Parathyroid adenoma (tissue), 2 donors: ENCODE data around the gene LRP4.

ENCODE experiments used
- H2AFZ ChIP-seq: fragments of 300-600 bp; sonication (generic); one replicate; pipeline ENCODE4 v1.7.0; 2017; ENCODE audit warnings: antibody characterized with exemption, mild to moderate bottlenecking
- H3K27ac ChIP-seq: fragments of 300-600 bp; sonication (generic); one replicate; pipeline ENCODE4 v1.7.0; 2017
- H3K27me3 ChIP-seq: fragments of 300-600 bp; sonication (generic); one replicate; pipeline ENCODE4 v1.7.0; 2017; ENCODE audit warnings: low read length; ENCODE audit not compliant: control insufficient read depth, insufficient read depth
- H3K36me3 ChIP-seq: fragments of 300-600 bp; sonication (generic); one replicate; pipeline ENCODE4 v1.7.0; 2017; ENCODE audit warnings: low read length; ENCODE audit not compliant: control insufficient read depth, insufficient read depth
- H3K4me1 ChIP-seq: fragments of 300-600 bp; sonication (generic); one replicate; pipeline ENCODE4 v1.7.0; 2017; ENCODE audit warnings: control low read depth
- H3K4me2 ChIP-seq: fragments of 300-600 bp; sonication (generic); one replicate; pipeline ENCODE4 v1.7.0; 2017; ENCODE audit warnings: low read length
- H3K4me3 ChIP-seq: fragments of 300-600 bp; sonication (generic); one replicate; pipeline ENCODE4 v1.7.0; 2017; ENCODE audit warnings: low read depth, low read length
- H3K79me2 ChIP-seq: fragments of 300-600 bp; sonication (generic); one replicate; pipeline ENCODE4 v1.7.0; 2017; ENCODE audit warnings: control low read depth
- H3K9ac ChIP-seq: fragments of 300-600 bp; sonication (generic); one replicate; pipeline ENCODE4 v1.7.0; 2017; ENCODE audit warnings: mild to moderate bottlenecking
- H3K9me3 ChIP-seq: fragments of 300-600 bp; sonication (generic); one replicate; pipeline ENCODE4 v1.7.0; 2017; ENCODE audit warnings: low read length; ENCODE audit not compliant: control insufficient read depth
- CTCF ChIP-seq: fragments of 300-600 bp; sonication (generic); IDR thresholded peaks from one replicate; pipeline ENCODE4 v1.7.0; 2017; ENCODE audit warnings: antibody characterized with exemption, mild to moderate bottlenecking
- donor health status: primary hyperparathyroidism.

The LRP4 gene

DNA sequence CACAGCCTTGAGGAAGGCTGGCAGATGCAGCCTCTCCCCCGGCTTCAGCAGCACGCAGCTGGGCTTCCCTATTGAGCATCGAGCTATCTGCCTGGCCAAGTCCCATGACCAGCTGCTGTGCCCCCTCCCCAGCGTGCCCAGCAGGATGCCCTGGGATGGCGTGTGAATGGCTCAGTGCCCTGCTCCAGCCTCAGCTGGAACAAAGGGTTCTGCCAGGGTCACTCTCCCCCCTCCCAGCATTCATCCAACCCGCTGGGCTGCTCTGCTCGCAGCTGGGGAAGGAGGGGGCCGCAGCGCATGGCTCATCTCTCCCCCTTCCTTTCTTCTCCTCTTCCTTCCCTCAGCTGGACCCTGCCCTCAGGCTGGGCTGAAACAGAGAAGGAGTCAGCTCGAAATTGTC, 14.5 kb downstream of the LRP4 start:
- H3K9ac ChIP-seq, result no peak overlapping the region
- no peaks in the 10 kb centered on the region for H3K36me3 ChIP-seq
- H3K4me1 ChIP-seq, result no peaks in the 10 kb centered on the region
- H3K4me3 ChIP-seq, result no peak overlapping the region
- H2AFZ ChIP-seq, result no peak overlapping the region
- H3K9me3 ChIP-seq, result no peaks in the 10 kb centered on the region
- H3K4me2 ChIP-seq, result no peak overlapping the region
- no peak for TF ChIP-seq CTCF
- no peak overlapping the region for H3K27ac ChIP-seq
- H3K79me2 ChIP-seq, result peaks cover 22% of the 10 kb centered on the region
- H3K27me3 ChIP-seq, result no peaks in the 10 kb centered on the region

DNA sequence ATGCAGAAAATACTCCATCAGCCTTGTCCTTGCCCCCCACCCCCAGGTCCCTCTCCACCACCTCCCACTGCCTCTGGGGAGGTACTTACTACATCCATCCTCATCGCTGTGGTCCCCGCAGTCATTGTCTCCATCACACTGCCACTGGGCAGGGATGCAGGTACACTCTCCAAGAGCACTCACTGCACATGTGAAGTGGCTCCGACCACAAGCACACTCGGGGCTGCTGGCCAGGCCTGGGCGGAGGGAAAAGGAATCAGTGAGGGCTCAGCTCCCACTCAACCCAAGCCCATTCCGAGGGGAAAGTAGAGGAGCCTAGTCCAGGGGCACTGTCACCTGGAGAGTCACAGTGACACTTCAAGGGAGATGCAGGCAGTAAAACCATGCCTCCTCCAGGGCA, 15.7 kb downstream of the LRP4 start:
- H3K4me1 ChIP-seq, result no peaks in the 10 kb centered on the region
- no peaks in the 10 kb centered on the region for H3K9me3 ChIP-seq
- no peak for TF ChIP-seq CTCF
- no peak overlapping the region for H3K4me2 ChIP-seq
- H3K36me3 ChIP-seq, result no peaks in the 10 kb centered on the region
- peaks cover 20% of the 10 kb centered on the region for H3K79me2 ChIP-seq
- H3K9ac ChIP-seq, result no peak overlapping the region
- no peak overlapping the region for H3K4me3 ChIP-seq
- H3K27me3 ChIP-seq, result no peaks in the 10 kb centered on the region
- H2AFZ ChIP-seq, result no peak overlapping the region
- H3K27ac ChIP-seq, result no peak overlapping the region

GRCh38 chr11:46901156-46901555, 17.2 kb downstream of the LRP4 start:
- Histone ChIP-seq H3K4me2 (no peak overlapping the region), H3K4me1 (no peaks in the 10 kb centered on the region), H3K4me3 (no peak overlapping the region), H2AFZ (no peak overlapping the region), H3K9me3 (no peaks in the 10 kb centered on the region), H3K27ac (no peak overlapping the region), H3K9ac (no peak overlapping the region), H3K27me3 (no peaks in the 10 kb centered on the region), H3K36me3 (no peaks in the 10 kb centered on the region), H3K79me2 (peaks cover 13% of the 10 kb centered on the region)
- no peak for TF ChIP-seq CTCF

- Histone ChIP-seq H3K9me3 (no peaks in the 10 kb centered on the region), H3K4me1 (no peaks in the 10 kb centered on the region), H2AFZ (no peak overlapping the region), H3K79me2 (peaks cover 12% of the 10 kb centered on the region), H3K36me3 (no peaks in the 10 kb centered on the region), H3K27me3 (no peaks in the 10 kb centered on the region), H3K4me3 (no peak overlapping the region), H3K27ac (no peak overlapping the region), H3K4me2 (no peak overlapping the region), H3K9ac (no peak overlapping the region)
- no peak for TF ChIP-seq CTCF
Observed at GRCh38 chr11:46900091-46900746, 18.1 kb downstream of the LRP4 start.

GRCh38 chr11:46899501-46900025, 18.8 kb downstream of the LRP4 start:
- Histone ChIP-seq H3K27ac (no peak overlapping the region), H3K4me1 (no peaks in the 10 kb centered on the region), H3K4me3 (no peak overlapping the region), H3K9me3 (no peaks in the 10 kb centered on the region), H3K9ac (no peak overlapping the region), H3K4me2 (no peak overlapping the region), H3K27me3 (no peaks in the 10 kb centered on the region), H3K79me2 (peaks cover 10% of the 10 kb centered on the region), H2AFZ (no peak overlapping the region), H3K36me3 (no peaks in the 10 kb centered on the region)
- TF ChIP-seq CTCF, result no peak
